ENCODE data around the gene SBK3.
"Not testable (repeated sequence)": the region's sequence is repeated elsewhere in the genome, so short reads cannot be mapped to it uniquely, and the experiment has no call there.

The SBK3 gene

DNA sequence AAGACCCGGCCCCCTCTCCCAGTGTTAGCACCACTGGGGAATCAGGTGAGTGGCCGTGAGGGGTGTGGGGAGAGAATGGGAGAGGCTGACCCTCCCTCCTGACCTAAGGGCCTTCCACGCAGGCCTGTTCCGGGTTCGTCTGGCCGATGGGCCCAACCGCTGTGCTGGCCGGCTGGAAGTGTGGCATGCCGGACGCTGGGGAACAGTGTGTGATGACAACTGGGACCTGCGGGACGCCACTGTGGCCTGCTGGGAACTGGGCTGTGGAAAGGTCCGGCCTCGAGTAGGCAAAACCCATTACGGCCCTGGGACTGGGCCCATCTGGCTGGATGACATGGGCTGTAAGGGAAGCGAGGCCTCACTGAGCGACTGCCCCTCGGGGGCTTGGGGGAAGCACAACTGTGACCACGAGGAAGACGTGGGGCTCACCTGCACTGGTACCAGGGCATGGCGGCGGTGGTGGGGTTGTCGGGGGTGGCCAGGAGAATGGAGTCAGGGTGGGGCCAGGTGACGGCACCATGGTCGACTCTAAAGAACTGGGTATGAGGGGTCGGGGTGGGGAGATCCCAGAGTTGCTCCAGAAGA is 44.9 kb downstream of the SBK3 start:
- no peak for TF ChIP-seq POLR2A (IDR thresholded peaks at IDR 0.05; ENCODE audit: low read length)
- TF ChIP-seq GATA1 (IDR thresholded peaks at IDR 0.05; ENCODE audit: low read depth, low read length), result no peak

DNA sequence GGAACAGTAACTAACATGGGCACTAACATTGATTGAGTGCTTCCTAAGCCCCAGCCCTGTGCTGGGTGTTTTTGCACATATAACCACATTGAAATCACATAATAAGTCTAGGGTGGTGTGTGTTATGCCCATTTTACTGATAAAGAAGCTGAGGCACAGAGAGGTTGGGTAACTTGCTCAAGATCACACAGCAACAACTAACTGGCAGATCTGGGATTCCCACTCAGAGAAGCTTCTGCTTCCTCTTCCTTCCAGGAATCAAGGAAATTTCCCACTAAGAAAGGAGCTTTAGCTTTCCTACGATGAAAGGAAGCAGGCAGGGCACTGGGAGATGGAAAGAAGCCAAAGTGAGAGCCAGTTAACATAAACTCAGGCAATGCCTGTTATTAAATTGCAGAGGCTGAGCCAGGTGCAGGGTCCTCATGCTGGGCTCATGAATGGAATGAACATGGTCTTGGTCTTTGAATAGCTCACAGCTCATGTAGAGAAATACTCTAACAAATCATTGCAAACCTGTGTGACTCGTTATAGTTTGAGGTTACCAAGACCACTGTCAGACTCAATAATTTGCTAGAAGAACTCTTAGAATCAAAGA is 47.0 kb downstream of the SBK3 start:
- no peak for DNase-seq
- TF ChIP-seq POLR2A (IDR thresholded peaks at IDR 0.05; ENCODE audit: low read length) (no peak), GATA1 (IDR thresholded peaks at IDR 0.05; ENCODE audit: low read depth, low read length) (no peak)

More for the DNA sequence above, 44.9 kb downstream of the SBK3 start:
- no peak for DNase-seq

DNA sequence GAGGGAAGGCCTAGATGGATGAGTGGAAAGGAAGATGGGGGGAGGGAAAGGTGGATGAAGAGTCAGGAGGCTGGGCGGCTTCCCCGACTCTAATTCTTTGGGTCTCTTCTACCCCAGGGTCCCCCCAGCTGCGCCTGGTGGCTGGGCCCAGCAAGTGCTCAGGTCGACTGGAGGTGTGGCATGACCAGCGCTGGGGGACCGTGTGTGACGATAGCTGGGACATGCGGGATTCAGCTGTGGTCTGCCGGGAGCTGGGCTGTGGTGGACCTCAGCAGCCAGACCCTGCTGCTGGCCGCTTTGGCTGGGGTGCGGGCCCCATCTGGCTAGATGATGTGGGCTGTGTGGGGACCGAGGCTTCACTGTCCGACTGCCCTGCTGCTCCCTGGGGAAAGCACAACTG is 47.6 kb downstream of the SBK3 start:
- DNase-seq, result no peak
- TF ChIP-seq POLR2A (IDR thresholded peaks at IDR 0.05; ENCODE audit: low read length) (no peak), GATA1 (IDR thresholded peaks at IDR 0.05; ENCODE audit: low read depth, low read length) (no peak)

DNA sequence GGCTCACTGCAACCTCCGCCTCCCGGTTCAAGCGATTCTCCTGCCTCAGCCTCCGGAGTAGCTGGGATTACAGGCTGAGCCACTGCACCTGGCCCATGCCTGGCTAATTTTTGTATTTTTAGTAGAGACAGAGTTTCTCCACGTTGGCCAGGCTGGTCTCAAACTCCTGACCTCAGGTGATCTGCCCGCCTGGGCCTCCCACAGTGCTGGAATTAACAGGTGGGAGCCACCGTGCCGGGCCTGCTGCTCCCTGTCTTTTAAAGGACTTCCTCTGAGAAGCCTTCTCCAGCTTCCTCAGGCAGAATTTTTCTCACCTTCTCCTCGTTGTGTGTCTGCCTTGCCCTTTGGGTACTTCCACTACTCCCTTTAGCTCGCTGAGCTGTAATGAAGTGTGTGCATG is 48.5 kb downstream of the SBK3 start:
- DNase-seq, result not testable (repeated sequence)

DNA sequence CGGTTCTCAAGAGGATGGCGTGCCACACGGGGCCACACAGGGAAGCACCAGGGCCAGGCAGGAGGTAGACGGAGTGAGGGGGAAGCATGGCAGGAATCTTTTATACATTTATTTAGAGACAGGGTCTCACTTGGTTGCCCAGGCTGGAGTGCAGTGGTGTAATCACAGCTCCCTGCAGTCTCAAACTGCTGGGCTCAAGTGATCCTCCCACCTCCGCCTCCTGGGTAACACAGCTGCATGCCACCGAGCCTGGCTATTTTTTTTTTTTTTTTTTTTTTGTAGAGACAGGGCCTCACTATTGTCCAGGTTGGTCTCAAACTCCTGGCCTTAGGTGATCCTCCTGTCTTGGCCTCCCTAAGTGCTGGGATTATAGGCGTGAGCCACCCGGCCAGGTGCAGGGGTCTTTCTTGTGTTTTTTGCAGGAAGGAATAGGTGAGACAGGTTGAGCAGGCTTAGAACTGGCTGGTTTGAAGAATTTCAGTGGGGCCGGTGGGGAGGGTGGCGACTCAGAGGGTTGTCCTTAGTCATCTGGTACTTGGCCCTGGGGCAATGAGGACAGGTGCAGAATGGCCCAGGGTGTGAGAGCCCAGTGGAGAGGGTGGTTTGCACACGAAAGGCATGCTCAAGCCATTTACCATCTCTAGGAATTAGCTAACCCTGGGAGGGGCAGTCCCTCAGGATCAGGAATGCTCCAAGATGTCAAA is 49.5 kb downstream of the SBK3 start:
- TF ChIP-seq POLR2A (IDR thresholded peaks at IDR 0.05; ENCODE audit: low read length) (no peak), GATA1 (IDR thresholded peaks at IDR 0.05; ENCODE audit: low read depth, low read length) (no peak)
- no peak for DNase-seq

DNA sequence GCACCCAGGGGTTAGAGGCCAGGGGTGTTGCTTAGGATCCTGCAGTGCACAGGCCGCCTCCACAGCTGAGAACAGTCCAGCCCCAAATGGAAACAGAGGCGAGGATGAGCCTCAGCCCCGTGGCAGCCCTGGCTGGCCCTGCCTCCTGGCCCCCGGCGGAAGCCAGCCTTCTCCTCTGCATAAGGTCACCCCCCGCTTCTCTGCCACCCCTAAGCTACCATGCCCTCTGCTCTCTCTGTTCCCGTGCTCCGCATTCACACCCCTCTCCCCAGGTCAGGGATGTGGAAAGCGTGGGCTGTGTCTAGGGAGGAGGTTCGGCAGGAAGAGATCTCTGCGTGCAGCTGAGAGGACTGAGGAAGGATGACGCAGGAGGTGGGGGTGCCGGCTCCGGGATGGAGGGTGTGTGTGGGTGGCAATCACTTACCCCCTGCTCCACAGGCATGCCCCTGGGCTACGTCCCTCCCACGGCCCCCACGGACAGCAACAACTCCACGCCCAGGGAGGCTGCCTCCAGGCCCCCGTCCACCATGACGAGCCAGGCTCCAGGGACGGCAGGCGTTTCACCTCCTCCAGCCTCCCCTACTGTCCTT is 51.1 kb downstream of the SBK3 start:
- DNase-seq, result no peak

DNA sequence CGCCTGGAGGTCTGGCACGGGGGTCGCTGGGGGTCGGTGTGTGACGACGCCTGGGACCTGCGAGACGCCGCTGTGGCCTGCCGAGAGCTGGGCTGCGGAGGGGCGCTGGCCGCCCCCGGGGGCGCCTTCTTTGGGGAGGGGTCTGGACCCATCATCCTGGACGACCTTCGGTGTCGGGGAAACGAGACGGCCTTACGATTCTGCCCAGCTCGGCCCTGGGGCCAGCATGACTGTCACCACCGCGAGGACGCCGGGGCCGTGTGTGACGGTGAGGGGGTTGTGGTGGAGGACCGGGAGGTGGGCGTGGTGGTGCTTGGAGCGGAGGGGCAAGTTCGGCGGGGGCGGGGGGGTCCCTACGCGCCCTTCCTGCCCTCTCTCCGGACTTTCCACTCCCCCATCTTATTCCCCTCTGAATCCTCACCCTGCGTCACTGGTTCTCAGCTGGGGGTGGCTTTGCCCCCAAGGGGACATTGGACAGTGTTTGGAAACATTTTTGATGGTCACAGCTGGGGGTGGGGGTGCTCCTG is 51.6 kb downstream of the SBK3 start:
- no peak for DNase-seq
- TF ChIP-seq POLR2A (IDR thresholded peaks at IDR 0.05; ENCODE audit: low read length), result no peak
- no peak for TF ChIP-seq GATA1 (IDR thresholded peaks at IDR 0.05; ENCODE audit: low read depth, low read length)

More for the DNA sequence above, 51.1 kb downstream of the SBK3 start:
- TF ChIP-seq GATA1 (IDR thresholded peaks at IDR 0.05; ENCODE audit: low read depth, low read length) (no peak), POLR2A (IDR thresholded peaks at IDR 0.05; ENCODE audit: low read length) (no peak)

DNA sequence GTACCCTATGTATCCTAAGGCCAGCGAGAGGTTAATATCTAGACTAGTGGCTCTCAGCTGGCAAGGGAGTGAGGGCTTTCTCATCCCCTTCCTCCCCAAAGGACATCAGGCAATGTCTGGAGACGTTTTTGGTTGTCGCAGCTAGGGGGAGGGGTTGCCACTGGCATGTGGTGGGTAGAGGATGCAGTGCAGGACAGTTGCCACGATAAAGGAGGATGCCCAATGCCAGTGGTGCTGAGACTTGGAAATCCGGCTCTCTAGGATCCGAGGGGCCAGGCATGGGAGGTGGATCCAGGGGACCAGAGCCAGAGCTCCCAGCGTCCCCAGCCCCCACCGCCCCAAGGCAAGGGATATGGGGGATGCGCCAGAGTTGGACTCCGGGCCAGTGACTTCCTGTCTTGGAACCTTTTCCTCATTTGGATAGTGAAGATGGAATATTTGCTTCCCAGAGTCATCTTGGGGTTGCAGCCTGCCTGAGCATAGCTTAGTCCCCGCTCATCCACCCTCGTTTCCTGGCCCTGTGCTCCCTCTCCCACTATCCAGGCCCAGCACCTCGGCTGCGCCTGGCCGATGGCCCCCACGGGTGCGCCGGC is 52.2 kb downstream of the SBK3 start:
- TF ChIP-seq POLR2A (IDR thresholded peaks at IDR 0.05; ENCODE audit: low read length), result no peak
- no peak for DNase-seq

DNA sequence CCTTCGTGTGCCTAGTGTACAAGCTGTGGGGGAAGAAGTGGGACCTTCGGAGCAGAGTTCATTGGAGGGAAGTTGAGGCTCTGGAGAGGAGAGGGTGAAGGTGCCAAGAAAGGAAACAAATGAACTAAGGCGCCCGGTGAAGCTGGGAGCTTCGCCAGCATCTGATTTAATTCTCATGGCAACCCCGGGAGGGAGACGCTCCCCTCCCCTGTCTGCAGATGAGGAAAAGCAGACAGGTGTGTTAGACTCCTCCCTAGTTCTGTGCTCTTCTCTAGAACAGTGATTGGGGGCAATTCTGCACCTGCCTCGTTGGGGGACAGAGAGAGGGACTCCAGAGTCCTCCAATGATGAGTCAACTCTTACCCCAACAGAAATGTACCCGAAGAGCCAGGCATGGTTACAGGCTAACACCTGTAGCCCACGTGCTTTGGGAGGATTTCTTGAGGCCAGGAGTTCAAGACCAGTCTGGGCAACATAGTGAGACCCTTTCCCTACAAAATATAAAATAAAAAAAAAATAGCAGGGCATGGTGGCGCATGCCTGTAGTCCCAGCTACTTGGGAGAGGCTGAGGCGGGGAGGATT is 52.9 kb downstream of the SBK3 start:
- DNase-seq, result no peak
- TF ChIP-seq GATA1 (IDR thresholded peaks at IDR 0.05; ENCODE audit: low read depth, low read length) (no peak), POLR2A (IDR thresholded peaks at IDR 0.05; ENCODE audit: low read length) (no peak)

DNA sequence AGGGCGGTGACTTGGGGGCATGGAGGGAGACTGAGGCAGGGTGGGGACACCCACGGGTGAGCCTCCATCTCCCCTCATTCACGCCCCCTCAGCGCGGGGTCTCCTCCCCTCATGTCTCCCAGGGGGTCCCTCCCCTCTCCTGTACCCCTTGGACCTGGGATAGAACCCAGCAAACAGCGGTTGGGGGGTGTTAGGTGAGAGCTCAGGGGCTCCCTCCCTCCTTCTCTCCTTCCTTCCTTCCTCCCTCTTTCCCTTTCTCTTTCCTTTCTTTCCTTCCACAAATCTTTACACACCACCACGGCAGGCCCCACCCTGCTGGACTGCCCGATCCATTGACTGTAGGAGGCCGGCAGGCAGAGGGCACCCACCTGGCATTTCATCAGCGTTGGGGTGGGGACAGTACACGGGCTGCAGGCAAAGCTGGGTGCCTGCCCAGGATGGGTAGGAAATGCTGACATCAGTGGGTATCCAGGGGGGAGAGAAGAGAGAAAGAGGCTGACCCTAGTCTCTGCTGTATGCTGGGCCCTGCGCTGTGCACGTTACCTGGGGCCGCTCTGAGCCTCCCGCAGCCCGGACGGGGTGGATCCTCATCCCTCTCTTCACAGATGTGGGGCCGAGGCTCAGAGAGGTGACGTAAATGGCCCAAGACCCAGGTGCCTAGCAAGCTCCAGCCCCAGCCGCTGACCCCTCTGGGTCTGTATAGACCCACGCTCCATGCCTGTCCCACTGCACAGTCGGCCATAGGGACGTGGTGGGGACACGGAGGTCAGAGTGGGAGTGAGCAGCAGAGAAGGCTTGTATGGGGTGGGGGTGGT is 53.6 kb downstream of the SBK3 start:
- DNase-seq, result no peak
- TF ChIP-seq GATA1 (IDR thresholded peaks at IDR 0.05; ENCODE audit: low read depth, low read length) (no peak), POLR2A (IDR thresholded peaks at IDR 0.05; ENCODE audit: low read length) (no peak)
